AG09319 (cell line): Measurements from ENCODE around the gene FNDC8.
"Not testable (repeated sequence)": the region's sequence is repeated elsewhere in the genome, so short reads cannot be mapped to it uniquely, and the experiment has no call there.

Experiments
- DNase-seq: peaks from one replicate; pipeline ENCODE4 v3.0.0-alpha.2; 2010; ENCODE audit warnings: low read depth; ENCODE audit errors: extremely low read depth
- TF ChIP-seq, protein P1 (sequence below): IDR thresholded peaks from 2 replicates; pipeline ENCODE4 v1.5.1; 2011; ENCODE audit warnings: low read depth, mild to moderate bottlenecking, inconsistent platforms, low read length, moderate library complexity

FNDC8 gene

DNA sequence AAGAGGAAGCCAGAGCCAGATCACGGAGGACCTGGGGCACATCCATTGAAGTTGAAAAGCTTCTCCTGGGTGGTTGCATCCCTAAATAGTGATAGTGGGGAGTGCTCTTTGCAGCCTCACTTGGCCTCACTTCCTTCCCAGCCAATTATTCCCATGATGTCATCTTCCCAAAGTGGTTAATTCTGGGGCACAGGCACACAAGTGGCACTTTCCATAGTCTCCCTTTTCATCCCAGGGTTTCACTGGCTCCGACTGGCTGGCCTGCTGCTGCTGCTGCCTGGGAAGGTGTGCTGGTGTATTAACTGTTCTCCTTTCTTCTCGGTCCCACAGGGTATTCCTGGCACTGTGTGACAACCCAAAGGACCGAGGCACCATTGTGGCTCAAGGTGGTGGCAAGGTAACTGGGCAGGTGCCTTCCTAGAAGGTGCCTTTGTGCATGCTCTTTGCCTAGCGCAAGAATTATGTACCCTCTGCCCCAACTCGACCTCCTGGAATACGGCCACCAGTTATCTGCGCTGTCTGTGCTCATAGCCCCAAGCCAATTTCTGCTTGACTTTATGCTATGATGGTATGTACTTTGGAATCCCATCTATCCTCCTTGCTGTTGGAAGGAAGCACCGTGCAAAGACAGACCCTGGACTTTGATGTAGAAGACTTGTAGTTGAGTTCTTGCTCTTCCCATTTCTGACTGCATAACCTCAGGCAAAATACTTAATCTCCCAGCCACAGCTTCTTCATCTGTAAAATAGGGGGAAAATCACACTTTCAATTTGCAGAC is 54.4 kb downstream of the FNDC8 start:
- TF ChIP-seq, protein P1, sequence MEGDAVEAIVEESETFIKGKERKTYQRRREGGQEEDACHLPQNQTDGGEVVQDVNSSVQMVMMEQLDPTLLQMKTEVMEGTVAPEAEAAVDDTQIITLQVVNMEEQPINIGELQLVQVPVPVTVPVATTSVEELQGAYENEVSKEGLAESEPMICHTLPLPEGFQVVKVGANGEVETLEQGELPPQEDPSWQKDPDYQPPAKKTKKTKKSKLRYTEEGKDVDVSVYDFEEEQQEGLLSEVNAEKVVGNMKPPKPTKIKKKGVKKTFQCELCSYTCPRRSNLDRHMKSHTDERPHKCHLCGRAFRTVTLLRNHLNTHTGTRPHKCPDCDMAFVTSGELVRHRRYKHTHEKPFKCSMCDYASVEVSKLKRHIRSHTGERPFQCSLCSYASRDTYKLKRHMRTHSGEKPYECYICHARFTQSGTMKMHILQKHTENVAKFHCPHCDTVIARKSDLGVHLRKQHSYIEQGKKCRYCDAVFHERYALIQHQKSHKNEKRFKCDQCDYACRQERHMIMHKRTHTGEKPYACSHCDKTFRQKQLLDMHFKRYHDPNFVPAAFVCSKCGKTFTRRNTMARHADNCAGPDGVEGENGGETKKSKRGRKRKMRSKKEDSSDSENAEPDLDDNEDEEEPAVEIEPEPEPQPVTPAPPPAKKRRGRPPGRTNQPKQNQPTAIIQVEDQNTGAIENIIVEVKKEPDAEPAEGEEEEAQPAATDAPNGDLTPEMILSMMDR = no peak
- no peak for DNase-seq

DNA sequence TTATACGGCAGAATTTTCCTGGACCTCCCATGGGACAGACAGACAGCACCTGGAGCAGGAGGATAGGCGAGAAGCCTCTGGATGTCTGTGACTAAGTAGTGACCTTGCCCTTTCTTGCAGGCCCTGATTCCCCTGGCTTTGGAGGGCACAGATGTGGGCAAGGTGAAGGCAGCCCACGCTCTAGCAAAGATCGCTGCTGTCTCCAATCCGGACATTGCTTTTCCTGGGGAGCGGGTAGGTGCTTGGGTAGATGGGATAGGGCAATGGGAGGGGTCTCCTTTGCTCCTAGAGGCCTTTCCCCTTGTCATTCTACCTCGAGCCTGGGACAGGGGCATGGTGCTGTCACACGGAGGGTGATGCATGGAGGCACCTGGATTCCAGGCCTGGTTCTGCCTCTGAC is 55.5 kb downstream of the FNDC8 start:
- TF ChIP-seq, protein P1 = no peak
- no peak for DNase-seq

DNA sequence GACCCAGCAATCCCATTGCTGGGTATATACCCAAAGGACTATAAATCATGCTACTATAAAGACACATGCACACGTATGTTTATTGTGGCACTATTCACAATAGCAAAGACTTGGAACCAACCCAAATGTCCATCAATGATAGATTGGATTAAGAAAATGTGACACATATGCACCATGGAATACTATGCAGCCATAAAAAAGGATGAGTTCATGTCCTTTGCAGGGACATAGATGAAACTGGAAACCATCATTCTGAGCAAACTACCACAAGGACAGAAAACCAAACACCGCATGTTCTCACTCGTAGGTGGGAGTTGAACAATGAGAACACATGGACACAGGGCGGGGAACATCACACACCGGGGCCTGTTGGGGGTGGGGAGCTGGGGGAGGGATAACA is 58.0 kb downstream of the FNDC8 start:
- DNase-seq = not testable (repeated sequence)
